ENCODE results near the gene TOMM22. TPM values are rescaled to one million over a fixed set of nuclear protein-coding genes. Genes with fewer than 3 reads are reported as not detected.

TOMM22 gene
- total and polyA plus RNA-seq, 7 donors, result 39.5 to 125 (median 69.1) TPM

- peak in 1 of 2 donors; percentile 26 for DNase-seq
- Histone ChIP-seq H3K27me3 (ENCODE audit: insufficient read depth in 3 of 3, low read length in 2 of 3) (no peaks in the 10 kb centered on the region), H3K9me3 (no peaks in the 10 kb centered on the region), H3K27ac (no peak overlapping the region), H3K36me3 (ENCODE audit: insufficient read depth in 1 of 2, low read depth in 1 of 2) (peaks cover 8 to 98% of the 10 kb centered on the region in 2 donors), H3K4me1 (no peaks in the 10 kb centered on the region), H3K4me3 (no peak overlapping the region)
- intact Hi-C loops (cut with DNase I), result no loop called here
- WGBS, 3 donors, result 96% methylated on average over 7 of the region's 7 CpGs
- ATAC-seq, result no peak
- no peak for TF ChIP-seq CTCF (IDR thresholded peaks at IDR 0.05)
These were observed 42.4 kb downstream of the TOMM22 start for GRCh38 chr22:38724176-38724575.

- 52 to 74% (median 59%) methylated on average over 3 of the region's 3 CpGs for WGBS, 3 donors
- no peaks in the 10 kb centered on the region for H3K27me3 ChIP-seq (ENCODE audit: insufficient read depth in 3 of 3, low read length in 2 of 3)
- ATAC-seq, result peak in 3 of 4 donors; percentile 30 to 66 (median 38)
- no peak overlapping the region for H3K4me3 ChIP-seq
- peak; percentile 31 for TF ChIP-seq CTCF (IDR thresholded peaks at IDR 0.05)
- H3K27ac ChIP-seq, result no peak overlapping the region
- peak in 1 of 2 donors; percentile 23 for DNase-seq
- intact Hi-C loops (cut with DNase I), result no loop called here
- no peaks in the 10 kb centered on the region for H3K9me3 ChIP-seq
- H3K4me1 ChIP-seq, result no peaks in the 10 kb centered on the region
- peaks cover 8 to 100% of the 10 kb centered on the region in 2 donors for H3K36me3 ChIP-seq (ENCODE audit: insufficient read depth in 1 of 2, low read depth in 1 of 2)
These were observed 43.3 kb downstream of the TOMM22 start for GRCh38 chr22:38724926-38725571.

GRCh38 chr22:38725900-38726655, 44.3 kb downstream of the TOMM22 start:
- peaks cover 11 to 99% of the 10 kb centered on the region in 2 donors for H3K36me3 ChIP-seq (ENCODE audit: insufficient read depth in 1 of 2, low read depth in 1 of 2)
- DNase-seq (peak in 1 of 2 donors; percentile 12), ATAC-seq (no peak)
- no peak for TF ChIP-seq CTCF (IDR thresholded peaks at IDR 0.05)
- intact Hi-C loops (cut with DNase I), result no loop called here
- no peak overlapping the region for H3K4me3 ChIP-seq
- H3K9me3 ChIP-seq, result no peaks in the 10 kb centered on the region
- 91 to 96% (median 94%) methylated on average over 17 to 18 of the region's 18 CpGs for WGBS, 3 donors
- H3K27me3 ChIP-seq (ENCODE audit: insufficient read depth in 3 of 3, low read length in 2 of 3), result no peaks in the 10 kb centered on the region
- H3K27ac ChIP-seq, result no peak overlapping the region
- H3K4me1 ChIP-seq, result no peaks in the 10 kb centered on the region

- 89 to 95% (median 90%) methylated on average over 12 of the region's 12 CpGs for WGBS, 3 donors
- TF ChIP-seq CTCF (IDR thresholded peaks at IDR 0.05), result no peak
These were observed 45.4 kb downstream of the TOMM22 start for GRCh38 chr22:38727123-38727522.

More at GRCh38 chr22:38727123-38727522, 45.4 kb downstream of the TOMM22 start:
- ATAC-seq (no peak), DNase-seq (peak in 1 of 2 donors; percentile 49)
- H3K4me1 ChIP-seq, result peaks cover 5% of the 10 kb centered on the region
- H3K9me3 ChIP-seq, result no peaks in the 10 kb centered on the region
- intact Hi-C loops (cut with DNase I), result no loop called here
- no peaks in the 10 kb centered on the region for H3K27me3 ChIP-seq (ENCODE audit: insufficient read depth in 3 of 3, low read length in 2 of 3)
- H3K36me3 ChIP-seq (ENCODE audit: insufficient read depth in 1 of 2, low read depth in 1 of 2), result peaks cover 11 to 96% of the 10 kb centered on the region in 2 donors
- no peak overlapping the region for H3K27ac ChIP-seq
- H3K4me3 ChIP-seq, result no peak overlapping the region

Measured in psoas muscle (tissue), 8 donors.